Ishikawa (cell line): ENCODE data around the gene MEF2C.

Experiments
- CEBPB ChIP-seq: IDR thresholded peaks from 2 replicates; pipeline ENCODE4 v1.6.1; 2012
- RAD21 ChIP-seq: IDR thresholded peaks from 2 replicates; pipeline ENCODE4 v1.6.1; 2012; ENCODE audit warnings: low read depth
- TEAD4 ChIP-seq: IDR thresholded peaks from 2 replicates; pipeline ENCODE4 v1.6.1; 2012
- USF1 ChIP-seq: IDR thresholded peaks from 2 replicates; pipeline ENCODE4 v1.6.1; 2012
- YY1 ChIP-seq: IDR thresholded peaks from 2 replicates; pipeline ENCODE4 v1.6.1; 2012; ENCODE audit warnings: low read depth

GRCh38 chr5:88715503-88715902 lies 167.5 kb downstream of the MEF2C start:
- TF ChIP-seq CEBPB (no peak), YY1 (no peak), TEAD4 (no peak), USF1 (no peak), RAD21 (no peak)
